Measurements from ENCODE around the gene TAF8. TPM values are rescaled to one million over a fixed set of nuclear protein-coding genes. Genes with fewer than 3 reads are reported as not detected.
"Not testable (repeated sequence)": the region's sequence is repeated elsewhere in the genome, so short reads cannot be mapped to it uniquely, and the experiment has no call there.

The TAF8 gene
- total RNA-seq, 2 donors from 2014 or later = 62.9 to 77.1 TPM

DNA sequence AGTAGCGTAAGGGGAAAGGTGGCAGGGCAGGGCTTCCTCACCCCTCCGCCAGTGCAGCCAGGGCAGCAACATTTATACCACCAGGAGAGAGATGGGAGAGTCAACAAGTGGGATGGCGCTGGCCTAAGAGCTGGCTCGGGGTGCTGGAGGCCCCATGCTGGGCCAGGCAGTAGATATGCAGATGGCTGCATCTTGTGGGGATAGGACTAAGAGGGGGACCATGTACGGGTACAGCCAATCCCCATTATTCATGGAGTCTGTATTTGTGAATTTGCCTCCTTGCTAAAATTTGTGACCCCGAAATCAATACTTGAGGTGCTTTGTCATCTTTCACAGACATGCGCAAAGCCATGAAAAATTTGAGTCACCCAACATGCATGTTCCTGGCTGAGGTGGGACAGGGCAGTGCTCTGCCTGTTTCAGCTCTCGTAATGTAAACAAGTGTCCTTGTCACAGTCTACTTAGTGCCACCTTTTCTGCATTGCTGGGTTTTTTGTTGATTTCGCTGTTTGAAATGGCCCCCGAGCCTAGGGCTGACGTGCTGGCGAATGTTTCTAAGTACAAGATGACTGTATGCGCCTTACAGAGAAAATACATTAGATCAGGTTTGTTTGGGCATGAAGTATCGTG, 27.5 kb upstream of the TAF8 start:
- H3K9me3 Mint-ChIP-seq = no peaks in the 10 kb centered on the region
- ATAC-seq (peak; percentile 42 to 62), DNase-seq (ENCODE audit: low spot score in 2 of 2) (no peak)
- H3K36me3 Mint-ChIP-seq = peaks cover 19 to 58% of the 10 kb centered on the region in 2 donors
- peak overlapping the region; percentile 92 to 98 for H3K27ac Mint-ChIP-seq

DNA sequence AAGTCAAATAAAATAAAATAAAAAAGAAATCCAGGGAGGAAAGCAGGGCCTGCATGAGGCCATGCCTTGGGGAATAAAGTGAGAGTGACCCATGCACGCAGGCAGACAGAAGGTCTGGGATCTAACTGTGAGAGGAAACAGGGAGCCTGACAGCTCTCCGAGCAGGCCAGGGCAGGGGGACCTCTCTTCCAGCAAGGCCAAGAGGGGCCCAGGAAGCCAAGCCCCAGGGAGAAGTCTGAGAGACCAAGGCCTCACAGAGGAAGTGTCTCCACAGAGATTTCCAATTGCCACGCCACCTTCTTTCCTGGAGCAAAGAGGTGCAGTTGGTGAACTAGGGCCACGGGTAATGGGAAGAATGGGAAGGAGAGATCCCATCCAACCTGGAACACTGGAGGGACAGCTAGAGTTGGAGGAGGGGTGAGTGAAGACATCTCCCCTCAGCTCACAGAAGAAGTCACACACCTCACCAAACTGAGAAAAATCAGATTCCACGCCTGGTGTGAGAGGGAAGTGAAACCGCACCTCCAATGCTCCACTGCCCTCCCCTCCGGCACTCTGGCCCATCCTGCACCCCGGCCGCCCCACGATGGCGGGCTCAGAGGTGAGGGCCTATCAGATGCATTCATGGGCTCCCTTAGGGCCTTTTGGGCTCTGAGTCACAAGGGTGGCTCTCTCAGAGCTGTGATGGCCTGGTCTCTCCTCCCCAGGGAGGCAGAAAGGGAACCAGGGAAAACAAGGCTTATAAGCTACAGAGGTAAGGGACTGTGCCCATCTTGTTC, 25.1 kb upstream of the TAF8 start:
- no peak for ATAC-seq
- H3K36me3 Mint-ChIP-seq = peaks cover 27 to 61% of the 10 kb centered on the region in 2 donors

DNA sequence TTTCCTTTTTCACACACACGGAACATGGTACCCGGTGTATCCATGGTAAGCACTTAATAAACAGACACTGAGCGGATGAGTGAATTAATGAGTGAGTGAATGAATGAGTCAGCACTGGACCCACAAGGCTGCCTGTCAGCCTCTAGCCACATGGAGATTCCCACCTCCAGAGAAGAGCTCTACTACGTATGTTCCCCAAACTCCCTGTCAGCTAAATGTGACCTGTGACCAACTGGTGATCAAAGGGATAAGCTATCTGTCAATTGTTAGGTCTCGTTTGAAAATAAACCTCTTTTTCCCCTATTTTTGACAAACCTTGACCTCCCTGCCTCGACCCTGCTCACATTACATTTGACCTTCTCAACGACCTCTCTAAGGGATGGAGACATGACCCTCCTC, 24.5 kb upstream of the TAF8 start:
- H3K27ac Mint-ChIP-seq = peak overlapping the region; percentile 90 to 92
- no peaks in the 10 kb centered on the region for H3K9me3 Mint-ChIP-seq
- peaks cover 27 to 55% of the 10 kb centered on the region in 2 donors for H3K36me3 Mint-ChIP-seq
- ATAC-seq = peak in 1 of 2 donors; percentile 36
- no peak for DNase-seq (ENCODE audit: low spot score in 2 of 2)

More for the DNA sequence above, 25.1 kb upstream of the TAF8 start:
- Mint-ChIP-seq H3K9me3 (no peaks in the 10 kb centered on the region), H3K27ac (peak overlapping the region; percentile 92 to 98)
- DNase-seq (ENCODE audit: low spot score in 2 of 2) = no peak

DNA sequence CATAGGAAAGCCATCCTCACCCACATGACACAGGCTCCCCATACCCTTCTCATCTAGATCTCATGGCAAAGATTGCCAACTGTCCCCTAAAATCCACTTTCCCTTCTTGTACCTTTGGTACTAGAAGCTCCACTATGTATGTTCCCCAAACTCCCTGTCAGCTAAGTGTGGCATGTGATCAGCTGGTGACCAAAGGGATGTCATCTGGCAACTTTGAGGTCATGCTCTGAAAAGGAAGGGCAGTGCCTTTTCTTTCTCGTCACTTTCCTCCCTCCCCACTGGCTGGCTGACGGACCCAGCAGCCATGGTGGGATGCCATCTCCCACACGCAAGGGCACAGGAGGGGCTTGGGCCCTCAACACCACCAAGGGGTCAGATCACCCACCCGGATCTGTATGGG, 23.8 kb upstream of the TAF8 start:
- peaks cover 27 to 48% of the 10 kb centered on the region in 2 donors for H3K36me3 Mint-ChIP-seq
- ATAC-seq (no peak), DNase-seq (ENCODE audit: low spot score in 2 of 2) (no peak)
- H3K27ac Mint-ChIP-seq = peak overlapping the region; percentile 92 to 97
- H3K9me3 Mint-ChIP-seq = no peaks in the 10 kb centered on the region

DNA sequence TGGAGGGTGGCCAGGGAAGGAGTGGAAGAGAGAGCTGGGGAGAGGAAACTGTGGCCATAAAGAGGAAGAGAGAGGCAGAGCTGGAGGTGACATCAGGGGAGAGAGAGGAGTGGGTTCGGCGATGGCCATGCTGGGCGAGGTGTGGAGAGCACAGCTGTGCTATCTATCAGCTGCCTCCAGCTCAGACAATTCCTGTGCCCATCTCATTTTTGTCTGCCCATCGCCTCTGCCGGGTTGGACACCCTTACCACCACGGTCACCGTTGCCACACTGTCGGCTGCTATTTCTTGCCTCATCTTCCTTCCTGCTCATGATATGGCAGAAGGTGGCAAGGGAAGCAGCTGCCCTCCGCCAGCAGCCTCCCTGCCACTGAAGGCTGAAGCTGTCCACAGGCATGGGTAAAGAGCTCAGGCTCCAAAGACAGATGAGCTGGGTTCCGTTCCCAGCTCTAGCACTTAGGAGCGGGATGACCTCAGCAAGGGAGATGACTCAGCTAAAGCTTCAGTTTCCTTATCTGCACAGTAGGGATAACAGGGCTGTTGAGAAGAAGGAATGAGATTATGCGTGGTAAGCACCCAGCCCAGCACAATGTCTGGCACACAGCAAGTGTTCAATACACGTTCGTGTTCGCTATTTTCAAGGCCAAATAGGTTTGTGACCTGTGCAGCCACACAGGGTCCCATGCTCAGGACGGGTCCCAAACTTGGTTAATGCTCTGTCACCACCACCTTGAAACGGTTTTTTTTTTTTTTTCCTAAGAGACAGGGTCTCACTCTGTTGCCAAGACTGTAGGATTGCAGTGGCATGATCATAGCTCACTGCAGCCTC, 21.9 kb upstream of the TAF8 start:
- Mint-ChIP-seq H3K9me3 (no peaks in the 10 kb centered on the region), H3K27ac (peak overlapping the region; percentile 92 to 97), H3K36me3 (peaks cover 26 to 53% of the 10 kb centered on the region in 2 donors)
- peak; percentile 42 to 47 for ATAC-seq
- no peak for DNase-seq (ENCODE audit: low spot score in 2 of 2)

DNA sequence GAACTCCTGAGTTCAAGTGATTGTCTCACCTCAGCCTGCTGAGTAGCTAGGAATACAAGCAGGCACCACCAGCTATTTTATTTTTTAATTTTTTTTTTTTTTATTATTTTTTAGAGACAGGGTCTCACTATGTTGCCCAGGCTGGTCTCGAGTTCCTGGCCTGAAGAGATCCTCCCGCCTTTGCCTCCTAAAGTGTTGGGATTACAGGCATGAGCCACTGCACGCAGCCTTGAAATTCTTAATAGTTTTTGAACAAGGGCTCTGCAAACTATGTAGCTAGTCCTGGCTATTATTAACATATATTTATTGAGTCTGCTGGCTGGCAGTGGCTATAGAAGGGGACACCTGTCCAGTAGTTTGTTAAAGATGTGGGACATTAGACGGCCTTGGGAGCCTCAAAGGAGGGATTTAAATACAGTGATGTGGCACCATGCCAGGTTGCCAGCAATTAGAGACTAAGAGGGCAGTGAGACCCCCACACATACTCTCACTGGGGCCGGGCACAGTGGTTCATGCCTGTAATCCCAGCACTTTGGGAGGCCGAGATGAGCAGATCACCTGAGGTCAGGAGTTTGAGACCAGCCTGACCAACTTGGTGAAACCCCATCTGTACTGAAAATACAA, 21.1 kb upstream of the TAF8 start:
- ATAC-seq (no peak), DNase-seq (ENCODE audit: low spot score in 2 of 2) (no peak)
- peak overlapping the region; percentile 92 to 97 for H3K27ac Mint-ChIP-seq
- H3K36me3 Mint-ChIP-seq = peaks cover 26 to 52% of the 10 kb centered on the region in 2 donors
- no peaks in the 10 kb centered on the region for H3K9me3 Mint-ChIP-seq

DNA sequence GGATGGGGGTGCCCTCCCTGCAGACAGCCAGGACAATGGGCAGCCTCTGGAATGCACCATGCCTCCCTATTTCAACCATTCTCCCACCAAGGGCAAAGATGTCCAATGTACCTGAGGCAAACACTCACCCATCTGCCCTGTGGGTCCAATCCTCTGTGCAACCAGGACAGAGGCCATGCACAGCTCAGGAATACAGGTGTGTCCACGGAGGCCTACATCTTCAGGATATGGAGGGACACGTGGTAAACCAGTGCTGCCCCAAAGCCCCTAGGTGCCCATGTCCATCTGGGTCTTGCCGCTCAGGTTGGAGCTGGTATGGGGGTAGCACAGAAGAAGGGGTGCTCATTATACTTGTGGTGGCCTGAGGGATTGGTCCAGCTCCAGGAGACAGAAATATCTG, 20.4 kb upstream of the TAF8 start:
- H3K36me3 Mint-ChIP-seq = peaks cover 26 to 48% of the 10 kb centered on the region in 2 donors
- DNase-seq (ENCODE audit: low spot score in 2 of 2) (no peak), ATAC-seq (no peak)
- peak overlapping the region; percentile 92 to 100 for H3K27ac Mint-ChIP-seq
- no peaks in the 10 kb centered on the region for H3K9me3 Mint-ChIP-seq

DNA sequence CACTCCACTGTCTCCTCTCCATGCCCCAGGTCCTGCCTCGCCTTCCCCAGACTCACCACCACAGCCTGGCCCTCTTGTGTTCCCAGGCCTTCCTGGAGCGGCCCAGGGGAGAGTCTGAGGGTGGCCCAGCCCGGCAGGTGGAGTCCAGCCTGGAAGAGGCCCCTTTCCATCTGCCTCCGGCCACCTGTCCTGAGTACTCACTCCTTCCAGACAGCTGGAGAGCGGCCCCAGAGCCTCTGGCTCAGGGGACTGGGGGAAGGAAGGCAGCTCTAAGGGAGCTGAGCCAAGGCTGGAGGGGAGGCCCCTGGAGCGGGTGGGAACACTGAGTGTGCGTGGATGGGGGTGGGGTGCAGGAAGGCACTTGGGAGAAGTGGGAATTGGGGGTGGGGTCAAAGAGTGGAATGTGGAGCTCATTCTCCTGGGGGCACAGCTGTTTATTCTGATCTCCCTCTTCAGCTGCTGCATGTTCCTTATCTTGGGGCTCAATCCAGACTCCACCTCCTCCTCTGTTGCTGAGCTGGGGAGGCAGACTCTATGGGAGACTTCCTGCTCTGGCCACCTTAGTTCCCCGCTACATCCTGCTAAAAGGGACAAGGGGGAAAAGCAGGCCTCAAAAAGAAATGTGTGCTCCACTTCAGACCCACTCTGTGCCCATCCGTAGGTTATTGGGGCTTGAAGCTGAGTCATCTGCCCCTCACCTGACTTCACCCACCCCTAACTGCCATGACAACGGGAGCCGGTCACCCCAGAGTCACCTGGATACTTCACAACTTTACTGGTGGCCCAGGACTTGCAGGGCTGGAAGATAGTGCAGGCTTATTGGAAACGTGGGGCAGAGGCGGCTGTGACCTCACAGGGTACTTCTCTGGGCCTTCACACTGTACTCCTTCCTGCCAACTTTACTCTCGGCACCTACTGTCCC, 19.5 kb upstream of the TAF8 start:
- Mint-ChIP-seq H3K36me3 (peaks cover 21 to 44% of the 10 kb centered on the region in 2 donors), H3K27ac (peak overlapping the region; percentile 92 to 100), H3K9me3 (no peaks in the 10 kb centered on the region)
- DNase-seq (ENCODE audit: low spot score in 2 of 2) = peak; percentile 57 to 85
- ATAC-seq = peak; percentile 80 to 81

DNA sequence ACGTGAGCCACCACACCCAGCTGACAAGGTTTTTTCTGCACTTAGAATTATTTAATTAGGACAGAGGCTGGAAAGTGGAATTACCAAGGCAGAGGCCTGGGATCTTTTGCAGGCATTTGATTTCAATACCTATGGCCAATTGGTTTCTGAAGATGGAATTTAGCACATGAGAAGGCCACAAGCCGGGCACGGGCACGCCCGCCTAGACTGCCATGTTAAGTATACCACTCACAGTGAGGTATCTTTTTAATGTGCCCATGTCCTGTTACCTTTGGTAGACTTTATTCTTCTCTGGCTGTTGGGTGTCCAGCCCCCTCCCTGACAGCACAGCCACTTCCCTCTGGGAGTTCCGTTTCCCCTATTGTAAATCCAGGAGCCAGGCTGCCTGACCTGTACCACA, 18.0 kb upstream of the TAF8 start:
- DNase-seq (ENCODE audit: low spot score in 2 of 2) = no peak
- peak overlapping the region; percentile 92 to 100 for H3K27ac Mint-ChIP-seq
- ATAC-seq = no peak
- peaks cover 20 to 29% of the 10 kb centered on the region in 2 donors for H3K36me3 Mint-ChIP-seq
- H3K9me3 Mint-ChIP-seq = no peaks in the 10 kb centered on the region

DNA sequence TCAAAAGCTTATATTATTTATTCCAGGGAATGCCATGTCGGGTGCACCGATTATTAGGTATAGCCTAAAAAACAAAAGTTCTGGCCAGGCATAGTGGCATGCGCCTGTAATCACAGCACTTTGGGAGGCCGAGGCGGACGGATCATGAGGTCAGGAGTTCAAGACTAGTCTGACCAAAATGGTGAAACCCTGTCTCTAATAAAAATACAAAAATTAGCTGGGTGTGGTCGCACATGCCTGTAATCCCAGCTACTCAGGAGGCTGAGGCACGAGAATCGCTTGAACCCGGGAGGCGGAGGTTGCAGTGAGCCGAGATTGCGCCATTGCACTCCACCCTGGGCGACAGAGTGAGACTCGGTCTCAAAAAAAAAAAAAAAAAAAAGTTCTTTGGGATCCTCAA, 12.7 kb upstream of the TAF8 start:
- not testable (repeated sequence) for H3K9me3 Mint-ChIP-seq, ATAC-seq
- Mint-ChIP-seq H3K36me3 (peaks cover 5 to 28% of the 10 kb centered on the region in 2 donors), H3K27ac (peak overlapping the region; percentile 55 to 86)
- DNase-seq (ENCODE audit: low spot score in 2 of 2) = peak in 1 of 2 donors; percentile 25

DNA sequence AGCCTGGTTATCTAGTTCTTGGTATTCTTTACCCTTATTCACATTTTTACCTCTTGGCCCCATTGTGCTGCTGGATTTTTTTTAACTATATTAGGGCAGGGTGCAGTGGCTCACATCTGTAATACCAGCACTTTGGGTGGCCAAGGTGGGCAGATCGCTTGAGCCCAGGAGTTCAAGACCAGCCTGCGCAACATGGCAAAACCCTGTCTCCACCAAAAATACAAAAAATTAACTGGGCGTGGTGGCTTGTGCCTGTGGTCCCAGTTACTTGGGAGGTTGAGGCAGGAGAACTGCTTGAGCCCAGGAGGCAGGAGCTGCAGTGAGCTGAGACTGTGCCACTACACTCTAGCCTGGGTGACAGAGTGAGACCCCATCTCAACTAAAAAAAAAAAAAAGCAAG, 12.2 kb upstream of the TAF8 start:
- H3K36me3 Mint-ChIP-seq = peaks cover 0 to 23% of the 10 kb centered on the region in 2 donors
- H3K27ac Mint-ChIP-seq = peak overlapping the region; percentile 55 to 86
- H3K9me3 Mint-ChIP-seq = no peaks in the 10 kb centered on the region
- no peak for DNase-seq (ENCODE audit: low spot score in 2 of 2)
- no peak for ATAC-seq

DNA sequence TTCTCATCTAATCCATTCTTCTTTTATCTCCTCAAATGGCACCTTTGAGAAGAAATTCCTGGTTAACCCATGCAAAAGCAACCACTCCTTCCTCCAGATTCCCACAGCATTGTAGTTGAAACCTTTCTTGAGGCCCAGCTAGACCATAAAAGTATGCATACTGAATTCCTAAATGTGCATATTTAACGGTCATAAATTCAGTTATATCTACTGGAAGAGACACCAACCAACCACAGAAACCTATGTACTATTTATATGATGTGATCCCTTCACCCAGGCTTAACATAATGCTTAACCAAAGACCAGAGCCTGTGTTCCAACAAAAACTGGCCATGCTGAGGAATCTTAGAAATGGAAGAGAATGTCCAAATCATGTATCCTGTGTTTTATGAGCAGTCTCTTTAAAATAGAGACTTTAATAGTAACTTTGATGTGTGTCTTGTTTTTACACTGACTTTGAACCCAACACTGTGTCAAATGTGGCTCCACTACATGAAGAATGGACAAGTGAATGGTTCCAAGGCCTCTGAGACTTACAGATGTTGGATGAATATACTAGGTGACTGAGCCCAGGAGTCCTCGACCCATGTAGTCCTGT, 11.4 kb upstream of the TAF8 start:
- ATAC-seq = no peak
- peaks cover 0 to 22% of the 10 kb centered on the region in 2 donors for H3K36me3 Mint-ChIP-seq
- no peak for DNase-seq (ENCODE audit: low spot score in 2 of 2)
- no peaks in the 10 kb centered on the region for H3K9me3 Mint-ChIP-seq
- peak overlapping the region; percentile 86 to 88 for H3K27ac Mint-ChIP-seq

DNA sequence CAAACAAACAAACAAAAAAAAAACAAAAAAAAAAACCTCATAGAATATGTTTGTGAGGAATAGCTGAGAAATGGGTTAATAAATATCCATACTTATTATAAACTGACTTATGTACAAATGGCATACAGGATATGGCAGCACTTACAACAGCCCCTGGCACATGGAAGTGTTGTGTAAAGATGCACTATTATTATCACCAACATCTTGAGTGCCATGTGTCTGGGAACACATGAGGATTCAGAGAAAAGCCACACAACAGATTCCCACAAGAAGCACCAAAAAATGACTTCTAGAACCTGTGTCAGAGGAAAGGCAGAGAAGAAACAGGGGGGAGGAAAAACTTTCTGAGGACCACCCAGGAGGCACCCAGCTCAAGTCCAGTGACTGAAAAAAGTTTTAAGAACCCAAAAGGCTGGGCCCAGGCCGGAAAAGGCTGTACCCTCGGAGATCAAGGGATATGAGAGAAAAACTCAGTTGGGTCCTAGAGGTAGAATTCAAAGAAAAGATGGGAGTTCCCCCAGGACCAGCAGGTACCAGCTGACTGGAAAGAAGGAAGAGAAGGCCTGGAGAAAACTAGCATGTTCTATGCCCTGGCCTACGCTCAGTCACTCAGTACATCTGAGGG, 9.4 kb upstream of the TAF8 start:
- Mint-ChIP-seq H3K27ac (peak overlapping the region; percentile 85 to 86), H3K9me3 (no peaks in the 10 kb centered on the region), H3K36me3 (peaks cover 0 to 15% of the 10 kb centered on the region in 2 donors)
- ATAC-seq (no peak), DNase-seq (ENCODE audit: low spot score in 2 of 2) (no peak)

DNA sequence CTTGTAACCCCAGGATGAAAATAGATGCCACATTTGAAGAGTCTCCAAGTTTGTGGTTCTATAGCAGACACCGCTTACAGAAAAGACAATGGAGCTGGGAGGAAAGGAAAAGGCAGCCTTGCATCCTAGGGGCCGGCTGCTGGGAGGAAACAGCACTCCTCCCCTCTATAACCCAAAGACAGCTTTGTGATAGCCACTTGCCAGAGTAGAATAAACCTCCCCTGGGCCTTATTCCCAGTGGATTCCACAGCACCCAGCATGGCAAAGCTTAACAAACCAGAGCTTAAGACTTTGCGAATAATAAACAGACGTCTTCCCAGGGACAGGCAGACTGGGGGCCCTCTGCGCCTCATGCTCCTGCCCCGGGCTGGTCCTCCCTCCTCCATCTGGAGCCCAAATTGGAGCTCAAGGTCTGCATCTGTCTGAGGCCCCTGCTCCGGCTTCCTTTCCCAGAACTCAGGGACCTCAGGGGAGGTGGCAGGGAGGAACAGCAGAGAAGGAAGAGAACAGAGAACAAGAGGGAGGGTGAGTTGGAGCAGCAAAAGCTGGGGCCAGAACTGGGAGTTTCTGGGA, 8.8 kb upstream of the TAF8 start:
- DNase-seq (ENCODE audit: low spot score in 2 of 2) (no peak), ATAC-seq (no peak)
- Mint-ChIP-seq H3K9me3 (no peaks in the 10 kb centered on the region), H3K36me3 (peaks cover 0 to 21% of the 10 kb centered on the region in 2 donors), H3K27ac (peak overlapping the region; percentile 85 to 86)

All from activated naive CD4-positive, alpha-beta T cell treated with anti-CD3 and anti-CD28 coated beads, Interleukin-2, amount 50 U/mL, for 72 hours (primary cell).